GM18508 (cell line): ENCODE measurements around the gene CACNA2D3.
"Not testable (repeated sequence)": the region's sequence is repeated elsewhere in the genome, so short reads cannot be mapped to it uniquely, and the experiment has no call there.

Experiments used
- ATAC-seq: cut with Tn5 transposase; IDR thresholded peaks from one replicate; pipeline ENCODE4 v1.9.1; 2021; ENCODE audit warnings: moderate number of reproducible peaks; ENCODE audit not compliant: insufficient read depth, unreplicated experiment

CACNA2D3 gene

GRCh38 chr3:54427941-54428871 is 305.9 kb downstream of the CACNA2D3 start:
- ATAC-seq: no peak

GRCh38 chr3:54432975-54433374 is 310.6 kb downstream of the CACNA2D3 start:
- ATAC-seq: no peak

- no peak for ATAC-seq
These were observed 311.5 kb downstream of the CACNA2D3 start for GRCh38 chr3:54433846-54434245.

GRCh38 chr3:54434756-54435155 is 312.4 kb downstream of the CACNA2D3 start:
- no peak for ATAC-seq

GRCh38 chr3:54437271-54437670 is 314.9 kb downstream of the CACNA2D3 start:
- ATAC-seq: no peak

GRCh38 chr3:54443561-54444161 is 321.3 kb downstream of the CACNA2D3 start:
- no peak for ATAC-seq

GRCh38 chr3:54445630-54446029 is 323.3 kb downstream of the CACNA2D3 start:
- no peak for ATAC-seq

GRCh38 chr3:54447427-54447826 is 325.1 kb downstream of the CACNA2D3 start:
- no peak for ATAC-seq

GRCh38 chr3:54454806-54455205 is 332.5 kb downstream of the CACNA2D3 start:
- no peak for ATAC-seq

- ATAC-seq: no peak
These were observed 336.0 kb downstream of the CACNA2D3 start for GRCh38 chr3:54458357-54458756.

GRCh38 chr3:54464554-54464953 is 342.2 kb downstream of the CACNA2D3 start:
- ATAC-seq: not testable (repeated sequence)

- no peak for ATAC-seq
These were observed 354.5 kb downstream of the CACNA2D3 start for GRCh38 chr3:54476891-54477290.

- ATAC-seq: no peak
These were observed 359.4 kb downstream of the CACNA2D3 start for GRCh38 chr3:54481606-54482365.

- no peak for ATAC-seq
These were observed 362.0 kb downstream of the CACNA2D3 start for GRCh38 chr3:54484334-54484733.

GRCh38 chr3:54486317-54486716 is 364.0 kb downstream of the CACNA2D3 start:
- no peak for ATAC-seq

- ATAC-seq: no peak
These were observed 365.9 kb downstream of the CACNA2D3 start for GRCh38 chr3:54488297-54488696.

- no peak for ATAC-seq
These were observed 371.9 kb downstream of the CACNA2D3 start for GRCh38 chr3:54494209-54494608.

GRCh38 chr3:54506603-54507002 is 384.3 kb downstream of the CACNA2D3 start:
- ATAC-seq: no peak

- no peak for ATAC-seq
These were observed 385.6 kb downstream of the CACNA2D3 start for GRCh38 chr3:54507876-54508460.

GRCh38 chr3:54510506-54510905 is 388.2 kb downstream of the CACNA2D3 start:
- ATAC-seq: no peak
